Measurements from ENCODE around the gene HMG20B.

Gene HMG20B

GRCh38 chr19:3537438-3538240, 35.1 kb upstream of the HMG20B start:
- DNase-seq, result no peak

- no peak for DNase-seq
Measured at GRCh38 chr19:3538258-3538929, 34.4 kb upstream of the HMG20B start.

- no peak for DNase-seq
Measured at GRCh38 chr19:3538965-3539755, 33.6 kb upstream of the HMG20B start, which contains the start of gene TEKTIP1. TSS of gene TEKTIP1 (plus strand) at chr19:3539174. CDS start at chr19:3539178, 4 bp downstream.

GRCh38 chr19:3539756-3540118, 33.0 kb upstream of the HMG20B start:
- no peak for DNase-seq

- no peak for DNase-seq
Measured at GRCh38 chr19:3543150-3544057, 29.3 kb upstream of the HMG20B start.

GRCh38 chr19:3544058-3544376, 28.7 kb upstream of the HMG20B start:
- DNase-seq, result no peak

GRCh38 chr19:3544742-3545668, 27.7 kb upstream of the HMG20B start:
- peak in 1 of 2 experiments; percentile 52 for DNase-seq

GRCh38 chr19:3545669-3546034, 27.1 kb upstream of the HMG20B start:
- no peak for DNase-seq

- no peak for DNase-seq
Measured at GRCh38 chr19:3546119-3546518, 26.6 kb upstream of the HMG20B start.

GRCh38 chr19:3547301-3547731, 25.4 kb upstream of the HMG20B start:
- peak in 1 of 2 experiments; percentile 33 for DNase-seq

GRCh38 chr19:3547767-3548282, 24.9 kb upstream of the HMG20B start:
- no peak for DNase-seq

- DNase-seq, result no peak
Measured at GRCh38 chr19:3548606-3549005, 24.1 kb upstream of the HMG20B start.

- no peak for DNase-seq
Measured at GRCh38 chr19:3549816-3550215, 22.9 kb upstream of the HMG20B start.

GRCh38 chr19:3550947-3551791, 21.6 kb upstream of the HMG20B start:
- DNase-seq, result no peak

- no peak for DNase-seq
Measured at GRCh38 chr19:3551792-3552095, 21.0 kb upstream of the HMG20B start.

GRCh38 chr19:3554254-3555083, 18.3 kb upstream of the HMG20B start:
- no peak for DNase-seq

- DNase-seq, result no peak
Measured at GRCh38 chr19:3555653-3556422, 16.9 kb upstream of the HMG20B start.

- DNase-seq, result no peak
Measured at GRCh38 chr19:3556423-3556977, 16.2 kb upstream of the HMG20B start.

Data from NCI-H446 (cell line).